ENCODE results near the gene LRP1B.

DNA sequence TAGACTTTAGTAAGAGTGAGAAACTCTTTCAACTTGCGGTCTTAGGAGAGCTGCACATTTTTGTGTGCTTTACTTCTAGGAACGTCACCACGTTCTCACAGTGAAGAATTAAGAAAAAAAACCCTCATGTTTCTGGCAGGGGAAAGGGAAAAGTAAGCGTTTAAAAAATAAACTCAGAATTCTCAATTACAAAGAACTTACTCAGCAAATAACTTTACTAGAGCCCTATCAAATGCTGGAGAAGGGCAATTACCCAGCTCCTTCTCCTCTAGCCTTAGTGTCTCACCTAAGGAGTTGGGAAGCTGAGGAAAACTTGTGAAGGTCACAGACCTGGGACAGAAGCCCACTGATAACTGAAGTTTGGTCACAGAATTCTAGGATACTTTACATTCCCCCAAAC, 1500.3 kb downstream of the LRP1B start:
- TF ChIP-seq, protein P1, sequence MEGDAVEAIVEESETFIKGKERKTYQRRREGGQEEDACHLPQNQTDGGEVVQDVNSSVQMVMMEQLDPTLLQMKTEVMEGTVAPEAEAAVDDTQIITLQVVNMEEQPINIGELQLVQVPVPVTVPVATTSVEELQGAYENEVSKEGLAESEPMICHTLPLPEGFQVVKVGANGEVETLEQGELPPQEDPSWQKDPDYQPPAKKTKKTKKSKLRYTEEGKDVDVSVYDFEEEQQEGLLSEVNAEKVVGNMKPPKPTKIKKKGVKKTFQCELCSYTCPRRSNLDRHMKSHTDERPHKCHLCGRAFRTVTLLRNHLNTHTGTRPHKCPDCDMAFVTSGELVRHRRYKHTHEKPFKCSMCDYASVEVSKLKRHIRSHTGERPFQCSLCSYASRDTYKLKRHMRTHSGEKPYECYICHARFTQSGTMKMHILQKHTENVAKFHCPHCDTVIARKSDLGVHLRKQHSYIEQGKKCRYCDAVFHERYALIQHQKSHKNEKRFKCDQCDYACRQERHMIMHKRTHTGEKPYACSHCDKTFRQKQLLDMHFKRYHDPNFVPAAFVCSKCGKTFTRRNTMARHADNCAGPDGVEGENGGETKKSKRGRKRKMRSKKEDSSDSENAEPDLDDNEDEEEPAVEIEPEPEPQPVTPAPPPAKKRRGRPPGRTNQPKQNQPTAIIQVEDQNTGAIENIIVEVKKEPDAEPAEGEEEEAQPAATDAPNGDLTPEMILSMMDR (IDR thresholded peaks at IDR 0.05), result no peak
- no peak for TF ChIP-seq POLR2A (IDR thresholded peaks at IDR 0.05)
